Activated naive CD4-positive, alpha-beta T cell treated with anti-CD3 and anti-CD28 coated beads, Interleukin-2, amount 10 ng/mL, durations not matched to agents 7 days and 5 days (primary cell): ENCODE measurements around the gene AMIGO3.
A peak's percentile ranks its signal among the peaks of the same experiment; 100 is the strongest.
"Not testable (repeated sequence)": the region's sequence is repeated elsewhere in the genome, so short reads cannot be mapped to it uniquely, and the experiment has no call there.

ENCODE experiments used
- CTCF ChIA-PET: fragments of 350-600 bp; sonication (Branson Sonifier 250); formaldehyde crosslinking; loops from one replicate; lab custom pipeline; 2021; ENCODE audit warnings: antibody characterized with exemption; lab: Charles Lee
- DNase-seq: peaks from one replicate; pipeline ENCODE4 v3.0.0-alpha.2; 2020
- H3K27ac Mint-ChIP-seq: one replicate; pipeline ENCODE4 v1.8.0; 2021; ENCODE audit warnings: mild to moderate bottlenecking, moderate library complexity, mixed read lengths
- H3K27me3 Mint-ChIP-seq: one replicate; pipeline ENCODE4 v1.8.0; 2021; ENCODE audit warnings: mild to moderate bottlenecking, mixed read lengths
- H3K36me3 Mint-ChIP-seq: one replicate; pipeline ENCODE4 v1.8.0; 2021; ENCODE audit warnings: mixed read lengths
- H3K4me1 Mint-ChIP-seq: one replicate; pipeline ENCODE4 v1.8.0; 2021; ENCODE audit warnings: mixed read lengths
- H3K4me3 Mint-ChIP-seq: one replicate; pipeline ENCODE4 v1.8.0; 2021; ENCODE audit warnings: mild to moderate bottlenecking, moderate library complexity, mixed read lengths
- H3K9me3 Mint-ChIP-seq: one replicate; pipeline ENCODE4 v1.8.0; 2021; ENCODE audit warnings: mixed read lengths

The AMIGO3 gene

GRCh38 chr3:49699281-49699979 lies 20.1 kb downstream of the AMIGO3 start:
- DNase-seq, result no peak
- Mint-ChIP-seq H3K9me3 (no peaks in the 10 kb centered on the region), H3K27ac (no peak overlapping the region), H3K4me1 (no peaks in the 10 kb centered on the region), H3K27me3 (no peaks in the 10 kb centered on the region), H3K4me3 (no peak overlapping the region), H3K36me3 (peaks cover 12% of the 10 kb centered on the region)
- CTCF ChIA-PET, result interaction anchor here (0.7 to 2.0 kb wide), 2 partner anchors 139 to 160 kb away, joined by 3 to 12 read pairs; no protein-coding TSS in a partner anchor

GRCh38 chr3:49695350-49696015 lies 24.0 kb downstream of the AMIGO3 start:
- H3K4me3 Mint-ChIP-seq, H3K9me3 Mint-ChIP-seq, H3K27ac Mint-ChIP-seq, H3K36me3 Mint-ChIP-seq, H3K27me3 Mint-ChIP-seq, CTCF ChIA-PET, DNase-seq: not testable (repeated sequence)
- peaks cover 16% of the 10 kb centered on the region for H3K4me1 Mint-ChIP-seq

GRCh38 chr3:49694409-49695070 lies 24.9 kb downstream of the AMIGO3 start:
- H3K27me3 Mint-ChIP-seq, H3K9me3 Mint-ChIP-seq, DNase-seq, H3K27ac Mint-ChIP-seq, H3K36me3 Mint-ChIP-seq, CTCF ChIA-PET, H3K4me3 Mint-ChIP-seq: not testable (repeated sequence)
- peaks cover 25% of the 10 kb centered on the region for H3K4me1 Mint-ChIP-seq

DNA sequence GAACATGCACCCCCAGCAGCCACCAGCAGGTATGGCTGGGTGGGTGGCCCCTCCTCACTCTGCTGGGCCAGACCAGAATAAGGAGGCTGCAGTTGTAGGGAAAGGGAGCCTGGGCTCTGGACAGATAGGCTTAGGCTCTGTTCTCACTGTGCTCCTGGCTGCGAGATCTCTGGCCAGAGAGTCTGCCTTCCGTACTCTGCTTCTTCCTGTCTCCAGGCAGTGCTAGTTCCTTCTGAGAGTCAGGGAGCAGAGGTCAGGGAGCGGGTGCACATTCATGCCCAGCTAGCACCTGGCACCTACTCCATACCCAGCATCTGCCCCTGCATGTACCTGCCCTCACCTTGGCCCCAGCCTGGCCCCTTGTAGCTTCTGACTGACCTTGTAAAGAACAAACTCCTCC lies 28.0 kb downstream of the AMIGO3 start:
- Mint-ChIP-seq H3K27me3 (peaks cover 23% of the 10 kb centered on the region), H3K4me1 (peaks cover 43% of the 10 kb centered on the region), H3K4me3 (peak overlapping the region; percentile 97)
- H3K9me3 Mint-ChIP-seq, H3K27ac Mint-ChIP-seq, H3K36me3 Mint-ChIP-seq, DNase-seq: not testable (repeated sequence)
- CTCF ChIA-PET, result interaction anchor here (1.6 kb wide), 1 partner anchor 152 kb away, joined by 6 read pairs; no protein-coding TSS in a partner anchor

DNA sequence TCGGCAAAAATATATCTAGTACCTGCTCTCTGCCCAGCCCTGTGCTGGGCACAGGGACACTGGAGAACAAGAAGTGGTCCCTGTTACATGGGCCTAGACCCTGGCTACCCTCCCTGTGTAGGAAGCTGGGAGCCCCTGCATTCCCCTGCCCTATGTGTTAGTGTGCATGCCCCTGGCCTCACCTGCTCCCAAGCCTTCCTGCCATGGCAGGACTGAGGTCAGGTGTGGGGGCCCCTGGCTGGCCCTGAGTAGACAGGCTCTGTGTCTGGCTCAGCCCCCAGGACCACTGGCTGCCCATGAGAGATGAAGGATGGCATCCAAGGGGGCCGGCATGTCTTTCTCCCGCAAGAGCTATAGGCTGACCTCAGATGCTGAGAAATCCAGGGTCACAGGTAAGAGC lies 28.6 kb downstream of the AMIGO3 start:
- DNase-seq, H3K9me3 Mint-ChIP-seq, H3K36me3 Mint-ChIP-seq, H3K27ac Mint-ChIP-seq: not testable (repeated sequence)
- CTCF ChIA-PET, result interaction anchor here (1.6 kb wide), 1 partner anchor 151 kb away, joined by 6 read pairs; no protein-coding TSS in a partner anchor
- H3K27me3 Mint-ChIP-seq, result peaks cover 30% of the 10 kb centered on the region
- H3K4me3 Mint-ChIP-seq, result peak overlapping the region; percentile 97
- H3K4me1 Mint-ChIP-seq, result peaks cover 43% of the 10 kb centered on the region

- CTCF ChIA-PET, result interaction anchor here (1.6 kb wide), 1 partner anchor 150 kb away, joined by 6 read pairs; no protein-coding TSS in a partner anchor
These were observed 29.4 kb downstream of the AMIGO3 start for GRCh38 chr3:49689908-49690624.

DNA sequence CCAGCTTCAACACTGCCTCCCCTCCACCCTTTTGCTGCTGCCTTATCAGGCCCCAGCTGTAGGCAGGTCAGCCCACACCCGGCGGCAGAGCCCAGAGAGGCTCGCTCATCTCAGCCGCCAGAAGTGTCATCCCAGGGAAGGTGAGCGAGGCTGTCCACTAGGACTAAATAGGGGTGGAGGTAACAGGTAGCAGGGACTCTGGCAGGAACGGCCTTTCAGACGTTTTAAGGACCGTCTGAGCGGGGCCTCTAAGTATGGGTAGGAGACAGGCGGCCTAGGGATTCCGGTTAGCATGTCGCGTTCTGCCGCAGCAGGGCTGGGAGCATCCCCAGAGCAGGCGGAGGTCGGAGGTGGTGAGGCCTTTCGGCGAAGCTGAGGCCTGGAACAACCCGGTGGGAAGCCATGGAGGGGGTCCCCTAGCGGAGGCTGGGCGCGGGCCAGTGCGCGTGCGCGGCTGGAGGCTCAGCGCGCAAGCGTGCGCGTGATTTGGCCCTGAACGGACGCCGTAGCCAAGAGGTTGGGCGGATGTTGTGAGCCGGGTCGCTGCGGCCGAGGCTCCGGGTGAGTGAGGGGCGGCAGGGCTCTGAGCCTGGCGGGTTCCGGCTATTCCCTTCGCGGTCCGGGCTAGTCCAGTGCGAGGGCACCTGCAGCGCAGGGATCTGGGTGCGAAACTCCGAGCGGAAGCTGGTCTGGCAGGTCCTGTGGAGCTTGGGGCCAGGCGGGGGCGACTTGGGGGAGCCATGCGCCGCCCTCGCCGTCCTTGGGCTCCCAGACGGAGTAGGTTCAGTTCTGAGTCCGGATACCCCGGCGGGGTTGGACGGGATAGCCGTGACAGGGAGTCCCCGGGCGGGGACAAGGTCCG lies 30.2 kb downstream of the AMIGO3 start, which contains the start of the genes MST1 and RNF123:
MST1 (minus strand) TSS at position 429 of the 862 bp plus-strand sequence. CDS start 783 bp downstream, outside the sequence.
RNF123 (plus strand) TSS at position 512 of the 862 bp plus-strand sequence. CDS start 1,609 bp downstream, outside the sequence.
- Mint-ChIP-seq H3K4me1 (peaks cover 46% of the 10 kb centered on the region), H3K27me3 (peaks cover 45% of the 10 kb centered on the region)
- CTCF ChIA-PET, result no interaction called here

More at GRCh38 chr3:49689908-49690624, 29.4 kb downstream of the AMIGO3 start:
- DNase-seq, H3K9me3 Mint-ChIP-seq, H3K36me3 Mint-ChIP-seq: not testable (repeated sequence)
- H3K4me3 Mint-ChIP-seq, result peak overlapping the region; percentile 97
- H3K4me1 Mint-ChIP-seq, result peaks cover 46% of the 10 kb centered on the region
- H3K27me3 Mint-ChIP-seq, result peaks cover 37% of the 10 kb centered on the region
- peak overlapping the region; percentile 89 for H3K27ac Mint-ChIP-seq

GRCh38 chr3:49688338-49689045 lies 31.0 kb downstream of the AMIGO3 start:
- H3K4me3 Mint-ChIP-seq, result peak overlapping the region; percentile 97
- DNase-seq, H3K9me3 Mint-ChIP-seq, CTCF ChIA-PET, H3K36me3 Mint-ChIP-seq: not testable (repeated sequence)
- H3K27me3 Mint-ChIP-seq, result peaks cover 45% of the 10 kb centered on the region
- H3K4me1 Mint-ChIP-seq, result peaks cover 46% of the 10 kb centered on the region
- H3K27ac Mint-ChIP-seq, result peak overlapping the region; percentile 89

More for the DNA sequence above, 30.2 kb downstream of the AMIGO3 start, which contains the start of the genes MST1 and RNF123:
- peak within 1 kb of the TSS; percentile 97 for H3K4me3 Mint-ChIP-seq
- peak within 1 kb of the TSS; percentile 89 for H3K27ac Mint-ChIP-seq
- H3K9me3 Mint-ChIP-seq, result no peaks in the 10 kb centered on the region
- peaks cover 5% of the 10 kb centered on the region for H3K36me3 Mint-ChIP-seq
- DNase-seq, result peak; percentile 94

GRCh38 chr3:49687424-49687795 lies 32.1 kb downstream of the AMIGO3 start:
- DNase-seq, CTCF ChIA-PET, H3K27ac Mint-ChIP-seq, H3K9me3 Mint-ChIP-seq: not testable (repeated sequence)
- Mint-ChIP-seq H3K4me3 (peak overlapping the region; percentile 23), H3K27me3 (peaks cover 45% of the 10 kb centered on the region), H3K4me1 (peaks cover 43% of the 10 kb centered on the region), H3K36me3 (peaks cover 14% of the 10 kb centered on the region)

DNA sequence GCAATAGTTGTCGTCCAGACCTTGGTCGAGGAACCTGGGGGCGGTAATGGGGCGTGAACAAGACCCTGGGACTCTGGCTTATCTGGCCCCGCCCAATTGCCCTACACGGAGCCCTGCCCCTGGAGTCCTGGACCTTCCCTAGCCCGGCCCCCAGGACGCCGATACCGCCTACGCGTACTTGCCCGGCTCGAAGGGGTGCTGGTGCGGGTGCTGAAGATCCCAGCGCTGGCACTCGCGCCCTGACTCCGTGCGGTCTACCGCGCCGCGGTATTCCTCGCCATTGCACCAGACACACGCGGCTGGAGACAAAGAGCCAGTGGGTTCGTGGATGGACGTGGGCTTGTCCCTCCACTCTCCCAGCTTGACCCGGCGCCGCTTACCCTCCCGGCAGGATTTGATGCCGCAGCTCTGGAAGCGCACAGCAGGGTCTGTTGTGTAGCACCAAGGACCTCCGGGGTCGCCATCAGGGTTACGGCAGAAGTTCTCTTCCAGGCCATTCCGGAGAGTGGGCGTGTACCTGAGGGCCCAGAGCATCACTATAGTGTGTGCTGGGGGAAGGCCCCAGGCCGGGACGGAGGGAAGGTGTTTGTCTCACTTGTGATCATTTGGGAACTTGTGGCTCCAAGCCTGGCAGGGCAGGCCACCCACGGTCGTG lies 32.6 kb downstream of the AMIGO3 start:
- Mint-ChIP-seq H3K36me3 (peaks cover 14% of the 10 kb centered on the region), H3K4me3 (peak overlapping the region; percentile 23), H3K4me1 (peaks cover 42% of the 10 kb centered on the region), H3K27me3 (peaks cover 45% of the 10 kb centered on the region)
- H3K9me3 Mint-ChIP-seq, H3K27ac Mint-ChIP-seq, CTCF ChIA-PET: not testable (repeated sequence)
- peak; percentile 53 for DNase-seq

- peak; percentile 33 for DNase-seq
- CTCF ChIA-PET, H3K4me3 Mint-ChIP-seq, H3K27ac Mint-ChIP-seq, H3K9me3 Mint-ChIP-seq: not testable (repeated sequence)
- peaks cover 39% of the 10 kb centered on the region for H3K4me1 Mint-ChIP-seq
- H3K27me3 Mint-ChIP-seq, result peaks cover 45% of the 10 kb centered on the region
- peaks cover 14% of the 10 kb centered on the region for H3K36me3 Mint-ChIP-seq
These were observed 33.1 kb downstream of the AMIGO3 start for GRCh38 chr3:49686346-49686745.

DNA sequence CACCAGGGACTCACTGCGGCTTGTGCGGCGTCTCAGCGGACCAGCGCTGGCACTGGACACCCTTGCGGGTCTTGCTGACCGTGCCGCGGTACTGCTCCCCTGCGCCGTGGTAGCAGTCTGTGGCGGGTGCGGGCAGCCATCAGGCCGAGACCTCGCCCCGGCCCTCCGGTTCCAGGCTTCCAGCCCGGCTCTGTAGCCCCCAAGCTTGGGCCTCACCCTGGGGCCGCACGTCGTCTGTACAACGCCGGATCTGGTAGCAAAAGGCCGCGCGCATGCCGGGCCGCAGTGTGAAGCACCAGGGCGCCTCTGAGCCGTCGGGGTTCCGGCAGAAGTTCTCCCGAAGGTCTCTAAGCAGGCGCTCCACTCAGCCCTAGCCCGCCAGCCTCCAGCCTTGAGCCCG lies 33.6 kb downstream of the AMIGO3 start:
- H3K4me3 Mint-ChIP-seq, CTCF ChIA-PET, H3K27ac Mint-ChIP-seq, DNase-seq, H3K9me3 Mint-ChIP-seq: not testable (repeated sequence)
- Mint-ChIP-seq H3K4me1 (peaks cover 34% of the 10 kb centered on the region), H3K36me3 (peaks cover 14% of the 10 kb centered on the region), H3K27me3 (peaks cover 45% of the 10 kb centered on the region)
